DLD1 (cell line): ENCODE results near the gene UNC13B.
"Not testable (repeated sequence)": the region's sequence is repeated elsewhere in the genome, so short reads cannot be mapped to it uniquely, and the experiment has no call there.

Source experiments
- in situ Hi-C: cut with HindIII; loops from 2 replicates; pipeline ENCODE4 v1.10.0; 2017; ENCODE audit warnings: low sequenced_read_pairs

UNC13B gene

DNA sequence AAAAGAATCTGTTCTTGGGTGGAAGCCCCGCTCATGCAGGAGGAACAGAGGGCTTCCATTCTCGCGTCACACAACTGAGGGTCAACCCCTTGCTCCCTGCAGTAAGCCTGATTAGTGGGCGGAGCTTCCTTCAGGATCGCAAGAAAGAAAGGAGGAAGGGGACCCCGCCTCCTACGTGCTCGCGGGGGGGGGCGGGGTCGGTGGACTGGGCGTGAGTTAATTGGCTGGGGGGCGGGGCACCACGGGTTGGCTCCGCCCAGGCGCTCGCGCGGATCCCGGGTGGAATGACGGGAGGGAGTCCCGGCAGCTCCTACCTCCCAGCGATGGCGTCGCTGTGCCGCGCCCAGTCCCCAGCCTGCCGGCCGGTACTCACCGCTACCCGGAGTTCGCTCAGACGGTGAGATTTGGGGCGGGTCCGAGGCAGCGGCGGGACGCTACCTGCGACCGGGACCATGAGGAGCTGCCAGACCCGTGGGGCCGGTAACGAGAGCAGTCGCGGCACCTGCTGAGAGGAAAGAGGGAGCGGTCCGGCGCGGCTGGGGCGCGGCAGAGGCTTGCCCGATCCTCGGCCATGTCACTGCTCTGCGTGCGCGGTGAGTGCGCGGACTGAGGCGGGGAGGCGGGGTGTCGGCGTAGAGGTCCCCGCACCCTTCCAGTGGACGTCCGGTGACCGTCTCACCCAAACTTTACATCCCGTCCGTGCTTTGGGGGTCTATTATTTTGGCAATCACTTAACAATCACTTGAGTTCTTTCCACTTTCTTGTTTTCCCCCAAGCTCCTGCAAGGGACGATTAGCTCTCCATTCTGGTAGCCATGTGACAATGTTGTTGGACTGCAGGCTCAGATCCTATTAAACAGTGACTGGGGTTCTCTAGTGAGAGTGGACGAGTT lies at the start of gene UNC13B:
Gene UNC13B, plus strand, starts transcription at position 297 of the 892 bp plus-strand sequence. Its CDS starts 275 bp downstream, at position 572.
- in situ Hi-C loops, result no loop called here

DNA sequence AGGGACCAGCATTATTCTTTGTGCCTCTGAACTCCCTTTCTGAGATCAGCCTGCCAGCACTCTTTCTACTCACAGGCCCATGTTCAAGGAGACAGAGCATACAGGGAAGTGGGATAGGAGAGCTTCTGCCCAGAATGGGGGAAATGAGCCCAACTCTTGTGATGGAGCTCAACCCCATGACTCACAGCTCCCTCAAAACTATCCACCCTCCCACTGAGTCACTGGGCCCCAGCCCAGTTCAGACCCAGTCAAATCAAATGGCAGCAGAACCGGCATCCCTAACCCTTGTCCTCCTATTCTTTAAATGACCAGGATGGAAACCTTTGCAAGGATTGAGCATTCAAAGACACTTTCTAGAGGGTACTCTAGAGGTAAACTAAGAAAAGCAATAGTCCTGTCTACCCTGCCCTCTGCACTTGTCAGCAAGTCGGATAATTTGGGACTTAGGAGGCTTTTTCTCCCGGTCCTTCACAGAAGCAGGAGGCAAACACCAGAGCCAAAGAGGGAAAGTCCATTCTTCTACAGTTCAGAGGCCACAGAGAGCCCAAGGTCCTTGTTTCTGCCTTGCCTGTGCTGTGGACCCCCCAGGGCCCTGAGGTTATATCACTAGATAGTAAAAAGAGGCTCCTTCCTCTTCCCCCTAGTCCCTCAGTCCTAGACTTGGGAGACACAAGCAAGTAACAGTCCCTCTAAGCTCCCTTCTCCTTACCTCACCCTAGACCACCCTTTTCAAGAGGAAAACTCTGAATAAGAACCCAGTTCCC lies 49.4 kb upstream of the UNC13B start:
- in situ Hi-C loops, result no loop called here

DNA sequence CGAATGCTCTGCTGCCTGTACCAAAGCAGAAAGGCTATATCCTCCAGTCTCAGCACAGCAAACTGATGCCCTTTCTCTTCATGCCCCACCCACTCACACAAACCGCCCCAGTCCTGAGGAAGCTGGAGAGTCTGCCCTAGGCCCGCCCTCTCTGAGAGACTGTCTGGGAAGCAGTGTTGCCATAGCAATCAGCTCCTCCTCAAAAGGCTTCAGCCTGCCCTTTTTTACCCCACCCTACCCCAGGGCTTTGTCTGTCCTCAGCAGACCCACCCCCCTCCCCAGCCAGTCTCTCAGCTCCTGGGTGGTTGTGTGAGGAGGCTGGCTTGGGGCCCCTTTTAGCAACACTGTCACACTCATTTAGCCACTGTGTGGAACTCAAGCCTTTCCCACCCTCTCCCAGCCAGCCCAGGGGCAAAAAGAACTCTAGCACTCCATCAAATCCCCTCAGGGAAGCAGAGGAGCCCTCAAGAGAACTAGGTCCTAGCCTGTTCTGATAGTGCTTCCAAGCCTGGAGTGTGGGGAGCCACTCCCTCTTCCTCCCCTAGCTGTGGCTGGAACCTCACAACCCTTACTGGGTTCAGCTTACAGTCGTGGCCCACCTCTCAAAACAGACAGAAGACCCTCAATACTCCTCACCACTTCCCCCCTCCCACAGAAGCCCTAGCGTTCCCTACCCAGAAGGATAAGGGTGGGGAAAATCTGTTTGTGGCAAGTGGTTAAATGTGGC lies 47.5 kb upstream of the UNC13B start:
- in situ Hi-C loops, result no loop called here

GRCh38 chr9:35114840-35115628 lies 46.8 kb upstream of the UNC13B start:
- in situ Hi-C loops, result no loop called here

DNA sequence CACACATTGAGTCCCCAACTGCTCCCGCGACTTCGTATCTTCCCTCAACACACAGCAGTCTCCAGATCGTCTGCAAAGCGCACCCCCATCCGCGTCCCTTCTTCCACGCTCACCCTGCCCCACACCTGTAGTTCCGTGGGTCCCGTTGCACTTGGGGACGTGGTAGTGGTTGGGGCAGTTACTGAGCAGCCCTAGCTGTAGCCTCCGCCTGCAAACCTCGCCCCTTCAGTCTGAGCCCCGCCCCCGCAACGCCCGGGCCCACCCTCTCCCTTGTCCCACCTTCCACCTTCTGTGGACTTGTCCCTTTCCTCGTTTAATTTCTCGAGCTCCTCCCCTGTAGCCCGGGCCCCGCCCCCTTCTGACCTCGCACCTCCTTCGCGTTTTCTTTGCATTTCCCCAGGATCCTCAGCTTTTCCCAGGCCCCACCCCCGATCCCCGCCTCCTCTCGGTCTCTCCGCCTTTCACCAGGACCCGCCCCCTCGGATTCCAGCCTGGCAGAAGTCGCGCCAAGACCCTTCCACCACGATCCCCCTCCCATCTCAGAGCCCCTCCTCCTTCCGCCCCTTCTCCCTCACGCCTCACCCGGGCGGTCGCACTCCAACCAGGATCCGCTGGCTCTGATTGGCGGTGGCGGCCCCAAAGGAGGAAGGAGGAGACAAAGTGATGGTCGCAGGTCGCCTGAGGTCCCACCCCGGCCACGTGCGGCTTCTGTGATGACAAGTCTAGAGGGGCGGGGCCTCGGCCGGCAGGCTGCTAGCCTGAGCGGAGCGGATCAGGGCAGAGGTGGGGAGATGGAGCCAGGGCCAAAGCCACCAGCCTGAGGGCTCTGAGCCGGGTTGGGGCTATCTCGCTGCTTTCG lies 45.9 kb upstream of the UNC13B start, which contains the start of gene ATOSB:
Gene ATOSB, minus strand, starts transcription at position 183 of the 859 bp plus-strand sequence. CDS start 7,588 bp downstream, outside the sequence.
- in situ Hi-C loops, result no loop called here

- in situ Hi-C loops, result no loop called here
Observed at GRCh38 chr9:35116539-35116897, 45.3 kb upstream of the UNC13B start.

- in situ Hi-C loops, result no loop called here
Observed at GRCh38 chr9:35116898-35117551, 44.8 kb upstream of the UNC13B start.

DNA sequence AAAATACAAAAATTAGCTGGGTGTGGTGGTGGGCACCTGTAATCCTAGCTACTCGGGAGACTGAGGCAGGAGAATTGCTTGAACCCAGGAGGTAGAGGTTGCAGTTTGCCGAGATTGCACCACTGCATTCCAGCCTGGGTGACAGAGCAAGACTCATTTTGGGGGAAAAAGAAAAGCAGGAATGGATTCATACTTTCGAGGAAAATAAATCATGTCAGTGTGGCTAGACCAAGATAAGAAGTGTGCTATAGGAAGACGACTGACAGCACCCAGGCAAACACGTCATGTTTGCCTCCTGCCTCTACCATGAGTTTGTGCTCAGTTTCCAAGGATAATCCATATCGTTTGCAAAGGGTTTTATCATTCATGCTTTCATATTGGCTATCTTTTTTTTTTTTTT lies 26.9 kb upstream of the UNC13B start:
- in situ Hi-C loops, result no loop called here

GRCh38 chr9:35135988-35136387 lies 25.8 kb upstream of the UNC13B start:
- in situ Hi-C loops, result no loop called here

- in situ Hi-C loops, result no loop called here
Observed at GRCh38 chr9:35136866-35137265, 24.9 kb upstream of the UNC13B start.

DNA sequence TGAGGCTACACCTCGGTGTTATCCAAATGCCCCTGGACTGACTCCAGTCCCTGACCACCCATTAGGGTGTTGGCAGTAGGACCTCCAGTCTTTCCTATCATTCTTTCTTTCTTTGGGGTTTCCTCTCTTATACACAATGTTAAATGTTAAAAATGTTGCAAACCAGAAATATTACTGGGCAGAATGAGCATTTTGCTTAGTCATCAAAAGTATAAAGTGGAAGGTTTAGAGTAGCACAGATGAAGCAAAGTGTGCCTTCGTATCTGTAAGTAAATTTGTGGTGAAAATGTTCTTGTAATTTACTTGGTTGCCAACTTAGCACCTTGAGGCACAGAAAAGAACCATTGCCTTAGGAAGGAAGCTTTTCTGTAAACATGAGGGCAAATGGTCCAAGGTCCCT lies 21.7 kb upstream of the UNC13B start:
- in situ Hi-C loops, result no loop called here

DNA sequence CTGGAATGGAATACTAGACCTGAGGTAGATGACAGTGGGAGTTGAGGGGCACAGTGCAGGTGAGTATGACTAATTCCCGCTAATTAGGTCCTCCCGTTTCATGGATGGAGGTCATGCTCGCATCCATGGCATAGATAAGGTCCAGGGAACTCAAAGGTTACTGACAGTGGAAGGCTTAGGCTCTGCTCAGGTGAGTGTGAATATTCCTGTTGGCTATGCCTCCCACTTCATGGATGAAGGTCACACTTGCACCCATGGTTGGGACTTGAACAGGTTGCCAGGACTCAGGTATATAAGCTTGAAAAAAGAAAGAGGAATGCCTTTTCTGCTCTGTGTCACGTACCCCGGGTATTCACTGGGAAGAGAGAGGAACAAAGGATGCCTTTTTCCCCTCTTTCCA lies 19.8 kb upstream of the UNC13B start:
- in situ Hi-C loops, result no loop called here

DNA sequence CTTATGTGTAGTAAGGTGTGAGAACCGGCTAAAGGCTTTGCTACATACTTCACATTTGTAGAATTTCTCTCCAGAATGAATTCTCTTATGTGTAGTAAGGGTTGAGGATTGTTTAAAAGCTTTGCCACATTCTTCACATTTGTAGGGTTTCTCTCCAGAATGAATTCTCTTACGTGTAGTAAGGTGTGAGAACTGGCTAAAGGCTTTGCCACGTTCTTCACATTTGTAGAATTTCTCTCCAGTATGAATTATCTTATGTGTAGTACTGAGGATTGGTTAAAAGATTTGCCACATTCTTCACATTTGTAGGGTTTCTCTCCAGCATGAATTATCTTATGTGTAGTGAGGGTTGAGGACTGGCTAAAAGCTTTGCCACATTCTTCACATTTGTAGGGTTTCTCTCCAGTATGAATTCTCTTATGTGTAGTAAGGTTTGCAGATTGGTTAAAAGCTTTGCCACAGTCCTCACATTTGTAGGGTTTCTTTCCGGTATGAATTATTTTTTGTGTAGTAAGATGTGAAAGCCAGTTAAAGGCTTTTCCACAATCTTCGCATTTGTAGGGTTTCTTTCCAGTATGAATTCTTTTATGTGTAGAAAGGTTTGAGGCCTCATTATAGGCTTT lies 13.8 kb upstream of the UNC13B start:
- in situ Hi-C loops, result not testable (repeated sequence)

- in situ Hi-C loops, result no loop called here
Observed at GRCh38 chr9:35152926-35153325, 8.9 kb upstream of the UNC13B start.

- in situ Hi-C loops, result no loop called here
Observed at GRCh38 chr9:35156781-35157180, 5.0 kb upstream of the UNC13B start.

GRCh38 chr9:35157836-35158235 lies 4.0 kb upstream of the UNC13B start:
- in situ Hi-C loops, result not testable (repeated sequence)

GRCh38 chr9:35158501-35159280 lies 3.1 kb upstream of the UNC13B start:
- in situ Hi-C loops, result no loop called here
